Pancreas (tissue), 10 donors: ENCODE results near the gene ZNF791. TPM values are rescaled to one million over a fixed set of nuclear protein-coding genes. Genes with fewer than 3 reads are reported as not detected.
"Not testable (repeated sequence)": the region's sequence is repeated elsewhere in the genome, so short reads cannot be mapped to it uniquely, and the experiment has no call there.

Experiments
- ATAC-seq, 4 donors: fragments of 200-7000 bp; cut with Tn5 transposase; one replicate each; pipeline versions ENCODE4 v1.8.0 to v1.9.1; 2020; ENCODE audit warnings: mild to moderate bottlenecking in 4 of 4, moderate library complexity in 4 of 4
- DNase-seq, 6 donors: peaks; one replicate each; pipeline ENCODE4 v3.0.0-alpha.2; 2020
- FAIRE-seq: peaks from 2 replicates; lab custom pipeline; 2012; peaks lifted over from hg19 to GRCh38; lab: Jason Lieb, UNC
- H3K27ac ChIP-seq, 4 donors: fragments of 200-600 bp; sonication (generic); 1 replicate in 3 of 4; 2 replicates in 1 of 4; pipeline versions ENCODE4 v1.5.0 to v1.8.0; 2020
- H3K27me3 ChIP-seq, 4 donors: fragments of 200-600 bp; one replicate each; pipeline ENCODE4 v1.8.0; 2021
- H3K36me3 ChIP-seq, 3 donors: fragments of 200-600 bp; sonication (generic) in 1 of 3; one replicate each; pipeline versions ENCODE4 v1.5.0 to v1.8.0; 2020 to 2021
- H3K4me1 ChIP-seq, 3 donors: fragments of 200-600 bp; one replicate each; pipeline ENCODE4 v1.8.0; 2021
- H3K4me3 ChIP-seq, 4 donors: fragments of 200-600 bp; sonication (generic) in 2 of 4; one replicate each; pipeline versions ENCODE4 v1.5.0 to v1.8.0; 2020 to 2021
- H3K9me3 ChIP-seq, 4 donors: fragments of 200-600 bp; one replicate each; pipeline ENCODE4 v1.8.0; 2021
- CTCF ChIP-seq, 4 donors: fragments of 200-600 bp; sonication (generic) in 3 of 4; IDR thresholded peaks; one replicate each; pipeline versions ENCODE4 v1.5.0 to v1.8.0; 2021; ENCODE audit warnings: antibody characterized with exemption in 4 of 4
- WGBS, 2 donors: extraction: QIAGEN DNeasy Blood & Tissue Kit; methylation state at CpG; one replicate each; pipeline ENCODE4 v1.1.7; 2013; 5-methylcytosine and 5-hydroxymethylcytosine counted together
- intact Hi-C, 3 donors: fragments of 100-400 bp; cut with DNase I; formaldehyde crosslinking; loops; one replicate each; pipeline versions ENCODE4 v1.11.1 to v1.14.2; 2022
- polyA plus RNA-seq, 2 donors: library from polyadenylated mRNA; stranded (reverse); fragments of 200-250 nt; gene quantifications; one replicate each; pipeline ENCODE4 v1.2.3, GENCODE V29; 2013
- total RNA-seq, 6 donors: library from RNA; stranded (reverse); fragmentation: NEBNext Ultra II Directional in 4 of 6; extraction: Animal tissue kit (Norgen Biotek cat#: 25700) in 4 of 6; gene quantifications; one replicate each; pipeline versions ENCODE4 v1.2.1 to v1.2.4, GENCODE V29; 2021 to 2023
- donor health status: healthy with polysubstance abuse.
- donor health status: DM: no; HTN: no; CAD: no; lungs with moderate emphysema.
- donor health status: DM: no; HTN: no; CAD: no.
- donor health status: control.
- donor health status: control.
- donor health status: Bipolar disorder and iron deficiency.
- donor health status: DM: yes; HTN: yes; CAD: no.
- donor health status: DM: no; HTN: no; CAD: no.
- donor health status: DM: no; HTN: no; CAD: no.
- donor health status: DM: yes; HTN: yes; CAD: no.

ZNF791 gene
- total and polyA plus RNA-seq, 8 donors = 6.1 to 16.7 (median 10.9) TPM

GRCh38 chr19:12676384-12676792, 65.7 kb downstream of the ZNF791 start:
- H3K4me1 ChIP-seq = peaks cover 0 to 3% (median 2%) of the 10 kb centered on the region in 3 donors
- peak; percentile 29 to 69 (median 66) for ATAC-seq
- TF ChIP-seq CTCF (IDR thresholded peaks at IDR 0.05) = peak; percentile 83 to 87 (median 84)
- intact Hi-C loops = loop anchor here in 1 of 3 donors (10.0 kb wide), 1 partner anchor 112 kb away; no protein-coding TSS in a partner anchor
- no peak for FAIRE-seq
- H3K27ac ChIP-seq = no peak overlapping the region
- WGBS, 2 donors = 16 to 21% methylated on average over 4 of the region's 4 CpGs
- no peak overlapping the region for H3K4me3 ChIP-seq
- H3K36me3 ChIP-seq = peaks cover 3 to 46% (median 23%) of the 10 kb centered on the region in 3 donors
- H3K9me3 ChIP-seq = no peaks in the 10 kb centered on the region
- H3K27me3 ChIP-seq = no peaks in the 10 kb centered on the region
- peak; percentile 71 to 94 (median 87) for DNase-seq

- Histone ChIP-seq H3K4me1 (peaks cover 0 to 3% (median 2%) of the 10 kb centered on the region in 3 donors), H3K27ac (no peak overlapping the region), H3K27me3 (no peaks in the 10 kb centered on the region), H3K36me3 (peaks cover 3 to 46% (median 23%) of the 10 kb centered on the region in 3 donors), H3K9me3 (no peaks in the 10 kb centered on the region), H3K4me3 (no peak overlapping the region)
- FAIRE-seq = no peak
- TF ChIP-seq CTCF (IDR thresholded peaks at IDR 0.05) = no peak
- 88 to 94% methylated on average over 12 of the region's 12 CpGs for WGBS, 2 donors
- no peak for ATAC-seq
- DNase-seq = peak in 1 of 6 donors; percentile 37
- intact Hi-C loops = loop anchor here in 1 of 3 donors (10.0 kb wide), 1 partner anchor 112 kb away; no protein-coding TSS in a partner anchor
These were observed 66.2 kb downstream of the ZNF791 start for GRCh38 chr19:12676928-12677327.

- not testable (repeated sequence) for FAIRE-seq, H3K27ac ChIP-seq, H3K9me3 ChIP-seq, DNase-seq, H3K4me3 ChIP-seq, H3K27me3 ChIP-seq, ATAC-seq, H3K4me1 ChIP-seq
- intact Hi-C loops = loop anchor here in 1 of 3 donors (10.0 kb wide), 1 partner anchor 113 kb away; no protein-coding TSS in a partner anchor
- WGBS, 2 donors = 82 to 87% methylated on average over 5 of the region's 5 CpGs
- H3K36me3 ChIP-seq = peaks cover 3 to 46% (median 23%) of the 10 kb centered on the region in 3 donors
These were observed 67.3 kb downstream of the ZNF791 start for GRCh38 chr19:12678039-12678438.

- TF ChIP-seq CTCF (IDR thresholded peaks at IDR 0.05) = no peak
- DNase-seq (no peak), FAIRE-seq (no peak), ATAC-seq (no peak)
- Histone ChIP-seq H3K9me3 (no peaks in the 10 kb centered on the region), H3K27ac (no peak overlapping the region), H3K4me1 (peaks cover 0 to 3% (median 2%) of the 10 kb centered on the region in 3 donors), H3K27me3 (no peaks in the 10 kb centered on the region), H3K4me3 (no peak overlapping the region), H3K36me3 (peaks cover 2 to 33% (median 18%) of the 10 kb centered on the region in 3 donors)
- 87% methylated on average over 9 of the region's 9 CpGs for WGBS, 2 donors
- intact Hi-C loops = no loop called here
These were observed 69.3 kb downstream of the ZNF791 start for GRCh38 chr19:12680034-12680433.

GRCh38 chr19:12681074-12681987, 70.6 kb downstream of the ZNF791 start, which contains the start of gene DHPS:
TSS of gene DHPS (minus strand) at chr19:12681880. CDS start at chr19:12681766, 114 bp downstream.
- TF ChIP-seq CTCF (IDR thresholded peaks at IDR 0.05) = no peak
- ATAC-seq (peak; percentile 91 to 95 (median 94)), FAIRE-seq (no peak), DNase-seq (peak; percentile 85 to 95 (median 92))
- Histone ChIP-seq H3K9me3 (no peaks in the 10 kb centered on the region), H3K27ac (peak within 1 kb of the TSS; percentile 89 to 96 (median 94)), H3K4me3 (peak within 1 kb of the TSS; percentile 71 to 95 (median 85)), H3K4me1 (peaks cover 0 to 3% (median 2%) of the 10 kb centered on the region in 3 donors), H3K36me3 (peaks cover 0 to 20% (median 14%) of the 10 kb centered on the region in 3 donors), H3K27me3 (no peaks in the 10 kb centered on the region)
- WGBS, 2 donors = 0% methylated on average over 68 of the region's 68 CpGs
- intact Hi-C loops = no loop called here
